Loucy (cell line): ENCODE results near the gene RPL39L.

Source experiments
- CTCF ChIP-seq: fragments of 200-600 bp; sonication (generic); conservative IDR thresholded peaks from 2 replicates; pipeline ENCODE4 v1.5.1; 2014; ENCODE audit warnings: mild to moderate bottlenecking, antibody characterized with exemption, low read length
- EZH2phosphoT487 ChIP-seq: fragments of 200-600 bp; IDR thresholded peaks from 2 replicates; pipeline ENCODE4 v1.6.1; 2018; ENCODE audit warnings: antibody characterized with exemption, mild to moderate bottlenecking, moderate library complexity, borderline replicate concordance

GRCh38 chr3:187162265-187162953, 23.1 kb upstream of the RPL39L start:
- no peak for TF ChIP-seq CTCF
- no peak for TF ChIP-seq EZH2phosphoT487
